K562 (cell line): ENCODE measurements around the gene PLP2. TPM values are rescaled to one million over a fixed set of nuclear protein-coding genes. Genes with fewer than 3 reads are reported as not detected.

Experiments
- CBFA2T3 ChIP-seq: fragments of 450-650 bp; IDR thresholded peaks from 2 replicates; pipeline ENCODE4 v1.6.1; 2017
- CBX8 ChIP-seq: fragments of 200-600 bp; sonication (generic); IDR thresholded peaks from 2 replicates; pipeline ENCODE4 v1.6.1; 2012; ENCODE audit warnings: borderline replicate concordance, mixed run types, low read depth, mild to moderate bottlenecking, moderate library complexity, mixed read lengths, low read length, control low read depth, inconsistent platforms; ENCODE audit not compliant: poor library complexity, severe bottlenecking; ENCODE audit errors: extremely low read depth
- CHD1 ChIP-seq: fragments of 200-600 bp; sonication (generic); IDR thresholded peaks from one replicate; pipeline ENCODE4 v1.6.1; 2012; ENCODE audit warnings: mild to moderate bottlenecking, moderate library complexity, low read length, inconsistent platforms
- CREB1 ChIP-seq, 2 experiments: sonication (generic) in 1 of 2; formaldehyde crosslinking in 1 of 2; IDR thresholded peaks; 2 replicates each; pipeline versions ENCODE4 v1.6.1 to v1.8.0; 2012 to 2022; ENCODE audit warnings: inconsistent platforms in 1 of 2, mild to moderate bottlenecking in 1 of 2, missing genetic modification reagents in 1 of 2, moderate library complexity in 1 of 2
- FOXJ2 ChIP-seq: fragments of 200-800 bp; sonication (Bioruptor generic); IDR thresholded peaks from 2 replicates; pipeline ENCODE4 v1.6.1; 2016; ENCODE audit warnings: missing genetic modification characterization, missing compliant biosample characterization
- NFE2L1 ChIP-seq: fragments of 450-650 bp; IDR thresholded peaks from 2 replicates; pipeline ENCODE4 v1.6.1; 2016; ENCODE audit warnings: missing genetic modification characterization, low read depth, mild to moderate bottlenecking, missing compliant biosample characterization, moderate library complexity, borderline replicate concordance
- POLR2B ChIP-seq: fragments of 450-650 bp; IDR thresholded peaks from 2 replicates; pipeline ENCODE4 v1.6.1; 2018; ENCODE audit warnings: low read depth; ENCODE audit not compliant: partially characterized antibody
- POLR3G ChIP-seq: IDR thresholded peaks from 2 replicates; pipeline ENCODE4 v1.6.1; 2011; ENCODE audit not compliant: insufficient read length, insufficient replicate concordance; ENCODE audit errors: extremely low read depth
- RHOXF2B ChIP-seq: fragments of 250-450 bp; sonication (Bioruptor Pico); conservative IDR thresholded peaks from 2 replicates; pipeline ENCODE4 v1.5.1; 2021
- ZC3H4 ChIP-seq: sonication (generic); formaldehyde crosslinking; IDR thresholded peaks from 2 replicates; pipeline ENCODE4 v1.9.0; 2021; ENCODE audit warnings: missing genetic modification reagents, borderline replicate concordance
- ZNF146 ChIP-seq: IDR thresholded peaks from one replicate; pipeline ENCODE4 v1.6.1; 2018; ENCODE audit warnings: missing compliant biosample characterization; ENCODE audit not compliant: unreplicated experiment
- ZNF217 ChIP-seq: sonication (generic); formaldehyde crosslinking; IDR thresholded peaks from 2 replicates; pipeline ENCODE4 v1.8.0; 2022; ENCODE audit warnings: mild to moderate bottlenecking, missing genetic modification reagents
- ZNF57 ChIP-seq: fragments of 450-650 bp; formaldehyde crosslinking; IDR thresholded peaks from 2 replicates; pipeline ENCODE4 v1.4.0; 2020; ENCODE audit warnings: mild to moderate bottlenecking, moderate library complexity
- ZNF586 ChIP-seq: fragments of 450-650 bp; formaldehyde crosslinking; conservative IDR thresholded peaks from 2 replicates; pipeline ENCODE4 v1.4.0; 2020; ENCODE audit warnings: mild to moderate bottlenecking, moderate library complexity
- polyA plus RNA-seq, 8 experiments: library from polyadenylated mRNA; depleted of rRNA in 4 of 8; stranded (reverse) in 5 of 8; unstranded in 3 of 8; fragments of >200 nt; fragmentation: Nextera tagmentation in 2 of 8; fragmentation: Illumina TruSeq in 1 of 8; extraction: Ambion mirVana in 2 of 8; extraction: Trizol in 1 of 8; gene quantifications; 2 replicates each; pipeline versions ENCODE4 v1.2.1 to v1.2.3, GENCODE V29; 2011 to 2014; ENCODE audit warnings: inconsistent platforms in 1 of 8, missing spikeins in 1 of 8
- total RNA-seq, 7 experiments: library from RNA; depleted of rRNA in 6 of 7; stranded (reverse); fragments of >200 nt in 6 of 7; fragmentation: Illumina TruSeq in 2 of 7; extraction: Trizol in 2 of 7; gene quantifications; 2 replicates each; pipeline versions ENCODE4 v1.2.1 to v1.2.3, GENCODE V29; 2011 to 2021; ENCODE audit warnings: low replicate concordance in 1 of 7
- TF ChIP-seq, protein P1 (sequence below): fragments of 150-350 bp; IDR thresholded peaks from 2 replicates; pipeline ENCODE4 v1.6.1; 2014; ENCODE audit warnings: low read depth, mild to moderate bottlenecking, low read length, borderline replicate concordance
- TF ChIP-seq, protein P2 (sequence below): fragments of 450-650 bp; IDR thresholded peaks from 2 replicates; pipeline ENCODE4 v1.6.1; 2017; ENCODE audit warnings: mild to moderate bottlenecking, moderate library complexity
- TF ChIP-seq, protein P3 (sequence below): sonication (generic); formaldehyde crosslinking; IDR thresholded peaks from 2 replicates; pipeline ENCODE4 v1.8.1; 2023; ENCODE audit warnings: mild to moderate bottlenecking, missing genetic modification reagents
- TF ChIP-seq, protein P4 (sequence below): IDR thresholded peaks from 2 replicates; pipeline ENCODE4 v1.6.1; 2014; ENCODE audit warnings: antibody characterized with exemption
- TF ChIP-seq, protein P5 (sequence below): sonication (generic); formaldehyde crosslinking; IDR thresholded peaks from 2 replicates; pipeline ENCODE4 v1.9.0; 2022; ENCODE audit warnings: mild to moderate bottlenecking, missing genetic modification reagents

PLP2 gene
- total and polyA plus RNA-seq, 9 of the 15 experiments (the other 6 are each of a cell fraction or from before 2014, with no cell fraction given): 34.7 to 236 (median 112) TPM

DNA sequence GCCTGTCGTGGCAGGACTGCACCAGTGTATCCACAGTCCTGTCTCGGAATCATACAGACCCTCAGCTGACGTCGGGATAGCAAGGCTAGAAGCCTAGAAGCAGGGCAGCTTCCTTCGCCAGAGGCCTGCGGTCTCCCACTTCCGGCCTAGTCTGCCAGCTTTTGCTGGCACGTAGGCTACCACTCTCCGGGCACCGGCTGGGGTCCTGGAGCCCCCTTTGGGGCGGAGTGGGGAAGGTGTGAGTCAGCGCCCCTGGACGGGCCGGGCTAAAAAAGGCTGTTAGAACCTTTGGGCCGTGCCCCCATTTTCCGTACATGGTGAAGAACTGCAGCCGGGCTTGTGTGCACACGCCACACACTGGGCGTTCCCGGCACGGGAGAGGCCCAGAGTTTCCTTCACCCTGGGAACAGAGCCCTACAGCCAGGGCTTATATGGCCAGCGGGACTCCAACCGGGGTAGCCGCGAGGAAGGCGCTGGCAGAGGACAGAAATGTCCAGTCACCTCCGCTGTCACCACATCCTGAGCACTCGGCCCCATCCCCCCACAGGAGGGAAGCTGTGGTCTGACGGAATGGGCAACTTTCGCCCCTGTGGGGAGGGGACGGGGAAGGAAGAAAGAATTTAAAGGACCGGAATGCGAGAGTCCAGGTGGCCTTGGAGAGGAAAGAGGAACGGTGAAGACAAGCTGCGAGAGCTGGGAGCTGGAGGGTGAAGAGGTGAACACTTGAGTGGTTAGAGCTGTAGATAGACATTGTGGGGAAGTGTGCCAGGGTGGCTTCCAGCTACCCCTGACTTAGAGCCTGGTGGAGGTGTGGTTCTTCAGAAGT lies 4.6 kb upstream of the PLP2 start (continued):
- TF ChIP-seq, protein P1, sequence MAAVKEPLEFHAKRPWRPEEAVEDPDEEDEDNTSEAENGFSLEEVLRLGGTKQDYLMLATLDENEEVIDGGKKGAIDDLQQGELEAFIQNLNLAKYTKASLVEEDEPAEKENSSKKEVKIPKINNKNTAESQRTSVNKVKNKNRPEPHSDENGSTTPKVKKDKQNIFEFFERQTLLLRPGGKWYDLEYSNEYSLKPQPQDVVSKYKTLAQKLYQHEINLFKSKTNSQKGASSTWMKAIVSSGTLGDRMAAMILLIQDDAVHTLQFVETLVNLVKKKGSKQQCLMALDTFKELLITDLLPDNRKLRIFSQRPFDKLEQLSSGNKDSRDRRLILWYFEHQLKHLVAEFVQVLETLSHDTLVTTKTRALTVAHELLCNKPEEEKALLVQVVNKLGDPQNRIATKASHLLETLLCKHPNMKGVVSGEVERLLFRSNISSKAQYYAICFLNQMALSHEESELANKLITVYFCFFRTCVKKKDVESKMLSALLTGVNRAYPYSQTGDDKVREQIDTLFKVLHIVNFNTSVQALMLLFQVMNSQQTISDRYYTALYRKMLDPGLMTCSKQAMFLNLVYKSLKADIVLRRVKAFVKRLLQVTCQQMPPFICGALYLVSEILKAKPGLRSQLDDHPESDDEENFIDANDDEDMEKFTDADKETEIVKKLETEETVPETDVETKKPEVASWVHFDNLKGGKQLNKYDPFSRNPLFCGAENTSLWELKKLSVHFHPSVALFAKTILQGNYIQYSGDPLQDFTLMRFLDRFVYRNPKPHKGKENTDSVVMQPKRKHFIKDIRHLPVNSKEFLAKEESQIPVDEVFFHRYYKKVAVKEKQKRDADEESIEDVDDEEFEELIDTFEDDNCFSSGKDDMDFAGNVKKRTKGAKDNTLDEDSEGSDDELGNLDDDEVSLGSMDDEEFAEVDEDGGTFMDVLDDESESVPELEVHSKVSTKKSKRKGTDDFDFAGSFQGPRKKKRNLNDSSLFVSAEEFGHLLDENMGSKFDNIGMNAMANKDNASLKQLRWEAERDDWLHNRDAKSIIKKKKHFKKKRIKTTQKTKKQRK: no peak
- TF ChIP-seq, protein P2, sequence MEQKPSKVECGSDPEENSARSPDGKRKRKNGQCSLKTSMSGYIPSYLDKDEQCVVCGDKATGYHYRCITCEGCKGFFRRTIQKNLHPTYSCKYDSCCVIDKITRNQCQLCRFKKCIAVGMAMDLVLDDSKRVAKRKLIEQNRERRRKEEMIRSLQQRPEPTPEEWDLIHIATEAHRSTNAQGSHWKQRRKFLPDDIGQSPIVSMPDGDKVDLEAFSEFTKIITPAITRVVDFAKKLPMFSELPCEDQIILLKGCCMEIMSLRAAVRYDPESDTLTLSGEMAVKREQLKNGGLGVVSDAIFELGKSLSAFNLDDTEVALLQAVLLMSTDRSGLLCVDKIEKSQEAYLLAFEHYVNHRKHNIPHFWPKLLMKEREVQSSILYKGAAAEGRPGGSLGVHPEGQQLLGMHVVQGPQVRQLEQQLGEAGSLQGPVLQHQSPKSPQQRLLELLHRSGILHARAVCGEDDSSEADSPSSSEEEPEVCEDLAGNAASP: no peak
- no peak for TF ChIP-seq CBX8
- no peak for TF ChIP-seq FOXJ2
- TF ChIP-seq CHD1: no peak
- no peak for TF ChIP-seq RHOXF2B (CRISPR knock-in tag)
- TF ChIP-seq POLR3G: no peak
- no peak for TF ChIP-seq POLR2B
- no peak for TF ChIP-seq CREB1 (IDR thresholded peaks at IDR 0.05)
- no peak for TF ChIP-seq CREB1 (CRISPR knock-in tag; IDR thresholded peaks at IDR 0.05)
- TF ChIP-seq, protein P3, sequence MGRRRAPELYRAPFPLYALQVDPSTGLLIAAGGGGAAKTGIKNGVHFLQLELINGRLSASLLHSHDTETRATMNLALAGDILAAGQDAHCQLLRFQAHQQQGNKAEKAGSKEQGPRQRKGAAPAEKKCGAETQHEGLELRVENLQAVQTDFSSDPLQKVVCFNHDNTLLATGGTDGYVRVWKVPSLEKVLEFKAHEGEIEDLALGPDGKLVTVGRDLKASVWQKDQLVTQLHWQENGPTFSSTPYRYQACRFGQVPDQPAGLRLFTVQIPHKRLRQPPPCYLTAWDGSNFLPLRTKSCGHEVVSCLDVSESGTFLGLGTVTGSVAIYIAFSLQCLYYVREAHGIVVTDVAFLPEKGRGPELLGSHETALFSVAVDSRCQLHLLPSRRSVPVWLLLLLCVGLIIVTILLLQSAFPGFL (CRISPR knock-in tag): no peak
- no peak for TF ChIP-seq ZNF57 (CRISPR knock-in tag)
- TF ChIP-seq NFE2L1: no peak
- TF ChIP-seq CBFA2T3: peak; percentile 41
- TF ChIP-seq, protein P4, sequence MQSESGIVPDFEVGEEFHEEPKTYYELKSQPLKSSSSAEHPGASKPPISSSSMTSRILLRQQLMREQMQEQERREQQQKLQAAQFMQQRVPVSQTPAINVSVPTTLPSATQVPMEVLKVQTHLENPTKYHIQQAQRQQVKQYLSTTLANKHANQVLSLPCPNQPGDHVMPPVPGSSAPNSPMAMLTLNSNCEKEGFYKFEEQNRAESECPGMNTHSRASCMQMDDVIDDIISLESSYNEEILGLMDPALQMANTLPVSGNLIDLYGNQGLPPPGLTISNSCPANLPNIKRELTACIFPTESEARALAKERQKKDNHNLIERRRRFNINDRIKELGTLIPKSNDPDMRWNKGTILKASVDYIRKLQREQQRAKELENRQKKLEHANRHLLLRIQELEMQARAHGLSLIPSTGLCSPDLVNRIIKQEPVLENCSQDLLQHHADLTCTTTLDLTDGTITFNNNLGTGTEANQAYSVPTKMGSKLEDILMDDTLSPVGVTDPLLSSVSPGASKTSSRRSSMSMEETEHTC: no peak
- no peak for TF ChIP-seq ZNF586 (CRISPR knock-in tag)
- TF ChIP-seq, protein P5, sequence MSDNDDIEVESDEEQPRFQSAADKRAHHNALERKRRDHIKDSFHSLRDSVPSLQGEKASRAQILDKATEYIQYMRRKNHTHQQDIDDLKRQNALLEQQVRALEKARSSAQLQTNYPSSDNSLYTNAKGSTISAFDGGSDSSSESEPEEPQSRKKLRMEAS (CRISPR knock-in tag): no peak
- TF ChIP-seq ZNF146 (CRISPR knock-in tag): no peak
- TF ChIP-seq ZC3H4 (CRISPR knock-in tag): no peak
- TF ChIP-seq ZNF217: no peak
